Neural progenitor cell (in vitro differentiated cells): Measurements from ENCODE around the gene DAPK2. TPM values are rescaled to one million over a fixed set of nuclear protein-coding genes. Genes with fewer than 3 reads are reported as not detected.

Experiments used
- DNase-seq: peaks from one replicate; pipeline ENCODE4 v3.0.0-alpha.2; 2016; ENCODE audit warnings: low spot score
- H2AFZ ChIP-seq: fragments of 200-600 bp; sonication (generic); replicated peaks from 2 replicates; pipeline ENCODE4 v1.6.1; 2016; ENCODE audit warnings: antibody characterized with exemption
- H3F3A ChIP-seq: fragments of 200-600 bp; sonication (generic); 2 replicates; pipeline ENCODE4 v1.6.1; 2016; ENCODE audit warnings: antibody characterized with exemption, low read depth
- H3K27ac ChIP-seq: fragments of 200-600 bp; sonication (generic); 2 replicates; pipeline ENCODE4 v1.5.1; 2016; ENCODE audit warnings: mild to moderate bottlenecking
- H3K27me3 ChIP-seq: fragments of 200-600 bp; sonication (generic); 2 replicates; pipeline ENCODE4 v1.6.1; 2016; ENCODE audit warnings: mild to moderate bottlenecking, moderate library complexity
- H3K36me3 ChIP-seq: fragments of 200-600 bp; sonication (generic); 2 replicates; pipeline ENCODE4 v1.5.1; 2016
- H3K4me1 ChIP-seq: fragments of 200-600 bp; sonication (generic); 2 replicates; pipeline ENCODE4 v1.6.1; 2016; ENCODE audit warnings: mixed run types
- H3K4me2 ChIP-seq: fragments of 200-600 bp; sonication (generic); 2 replicates; pipeline ENCODE4 v1.6.1; 2016
- H3K4me3 ChIP-seq: fragments of 200-600 bp; sonication (generic); 2 replicates; pipeline ENCODE4 v1.5.1; 2016
- H3K79me2 ChIP-seq: fragments of 200-600 bp; sonication (generic); 2 replicates; pipeline ENCODE4 v1.6.1; 2016; ENCODE audit warnings: low read depth
- H3K9ac ChIP-seq: fragments of 200-600 bp; sonication (generic); 2 replicates; pipeline ENCODE4 v1.6.1; 2016
- H3K9me3 ChIP-seq: fragments of 200-600 bp; sonication (generic); 2 replicates; pipeline ENCODE4 v1.5.1; 2016; ENCODE audit warnings: low read depth
- H4K20me1 ChIP-seq: fragments of 200-600 bp; sonication (generic); 2 replicates; pipeline ENCODE4 v1.6.1; 2016; ENCODE audit warnings: low read depth
- H3K27ac Mint-ChIP-seq: 3 replicates; pipeline ENCODE4 v1.8.0; 2021; ENCODE audit warnings: mixed read lengths
- H3K27me3 Mint-ChIP-seq: 2 replicates; pipeline ENCODE4 v1.8.0; 2022; ENCODE audit warnings: low read depth, mild to moderate bottlenecking, inconsistent platforms, moderate library complexity, mixed read lengths; ENCODE audit not compliant: insufficient read depth
- H3K36me3 Mint-ChIP-seq: 3 replicates; pipeline ENCODE4 v1.8.0; 2021; ENCODE audit warnings: mixed read lengths
- H3K4me1 Mint-ChIP-seq: 3 replicates; pipeline ENCODE4 v1.8.0; 2021; ENCODE audit warnings: mixed read lengths
- H3K4me3 Mint-ChIP-seq: 3 replicates; pipeline ENCODE4 v1.8.0; 2021; ENCODE audit warnings: mild to moderate bottlenecking, moderate library complexity, mixed read lengths
- H3K9me3 Mint-ChIP-seq: 3 replicates; pipeline ENCODE4 v1.8.0; 2020; ENCODE audit warnings: mixed read lengths
- CTCF ChIP-seq: fragments of 200-600 bp; sonication (generic); IDR thresholded peaks from 2 replicates; pipeline ENCODE4 v1.5.1; 2017; ENCODE audit warnings: antibody characterized with exemption, mild to moderate bottlenecking
- EZH2 ChIP-seq: fragments of 200-600 bp; sonication (generic); IDR thresholded peaks from 2 replicates; pipeline ENCODE4 v1.6.1; 2017; ENCODE audit warnings: antibody characterized with exemption, mild to moderate bottlenecking, moderate library complexity
- EZH2phosphoT487 ChIP-seq: fragments of 200-600 bp; sonication (generic); IDR thresholded peaks from 2 replicates; pipeline ENCODE4 v1.6.1; 2017; ENCODE audit warnings: antibody characterized with exemption
- total RNA-seq: library from RNA; depleted of rRNA; stranded (reverse); fragments of >200 nt; gene quantifications from 2 replicates; pipeline ENCODE4 v1.2.3, GENCODE V29; 2015; ENCODE audit warnings: low replicate concordance

The DAPK2 gene
- total RNA-seq, 1 donor from 2014 or later: 5.4 TPM

DNA sequence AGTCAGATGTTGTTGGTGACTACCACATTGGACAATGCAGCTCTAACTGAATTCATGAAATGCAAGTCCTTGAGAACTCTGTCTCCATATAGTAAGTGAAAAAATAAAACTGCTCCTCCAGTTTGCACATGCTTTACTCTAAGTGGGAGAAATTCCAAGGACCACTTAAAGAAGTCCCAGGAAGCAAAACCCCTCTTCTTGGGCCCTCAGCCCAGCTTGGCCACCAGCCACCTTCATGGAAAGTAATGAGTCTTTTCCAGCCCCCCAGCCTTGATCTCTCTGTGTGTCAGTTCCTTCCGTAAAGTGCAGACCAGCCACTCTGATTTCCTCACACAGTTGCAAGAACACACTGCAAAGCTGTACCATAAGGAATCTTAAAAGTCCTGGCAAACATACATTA, 34.5 kb downstream of the DAPK2 start:
- Mint-ChIP-seq H3K27ac (no peak overlapping the region), H3K36me3 (no peaks in the 10 kb centered on the region)

GRCh38 chr15:64010719-64011118, 35.6 kb downstream of the DAPK2 start:
- no peaks in the 10 kb centered on the region for H3K9me3 Mint-ChIP-seq
- TF ChIP-seq EZH2: no peak
- TF ChIP-seq CTCF: no peak
- no peak for TF ChIP-seq EZH2phosphoT487
- no peaks in the 10 kb centered on the region for H3K36me3 ChIP-seq
- DNase-seq: no peak
- H3K9ac ChIP-seq: no peak overlapping the region
- no peaks in the 10 kb centered on the region for H3K36me3 Mint-ChIP-seq
- H3K27me3 Mint-ChIP-seq: peaks cover 3% of the 10 kb centered on the region
- no peak overlapping the region for H3K4me3 ChIP-seq
- no peak overlapping the region for H2AFZ ChIP-seq
- H3K79me2 ChIP-seq: no peaks in the 10 kb centered on the region
- no peak overlapping the region for H3K27ac ChIP-seq
- H3K27ac Mint-ChIP-seq: no peak overlapping the region
- H3K4me3 Mint-ChIP-seq: no peak overlapping the region
- H3K27me3 ChIP-seq: no peaks in the 10 kb centered on the region
- no peak overlapping the region for H3K4me2 ChIP-seq
- peaks cover 26% of the 10 kb centered on the region for H3K4me1 ChIP-seq
- no peaks in the 10 kb centered on the region for H4K20me1 ChIP-seq
- H3F3A ChIP-seq: peaks cover 6% of the 10 kb centered on the region
- no peaks in the 10 kb centered on the region for H3K9me3 ChIP-seq
- H3K4me1 Mint-ChIP-seq: peaks cover 20% of the 10 kb centered on the region

More for the DNA sequence above, 34.5 kb downstream of the DAPK2 start:
- H3K9ac ChIP-seq: no peak overlapping the region
- no peak overlapping the region for H2AFZ ChIP-seq
- no peak overlapping the region for H3K4me3 ChIP-seq
- no peak overlapping the region for H3K4me2 ChIP-seq
- no peaks in the 10 kb centered on the region for H4K20me1 ChIP-seq
- no peak for DNase-seq
- H3F3A ChIP-seq: peaks cover 6% of the 10 kb centered on the region
- H3K27me3 Mint-ChIP-seq: no peaks in the 10 kb centered on the region
- no peaks in the 10 kb centered on the region for H3K79me2 ChIP-seq
- TF ChIP-seq EZH2phosphoT487 (no peak), EZH2 (no peak), CTCF (no peak)
- H3K4me1 ChIP-seq: peaks cover 26% of the 10 kb centered on the region
- H3K36me3 ChIP-seq: no peaks in the 10 kb centered on the region
- no peak overlapping the region for H3K27ac ChIP-seq
- no peaks in the 10 kb centered on the region for H3K27me3 ChIP-seq
- H3K9me3 ChIP-seq: no peaks in the 10 kb centered on the region
- H3K9me3 Mint-ChIP-seq: no peaks in the 10 kb centered on the region
- peaks cover 20% of the 10 kb centered on the region for H3K4me1 Mint-ChIP-seq
- H3K4me3 Mint-ChIP-seq: no peak overlapping the region

DNA sequence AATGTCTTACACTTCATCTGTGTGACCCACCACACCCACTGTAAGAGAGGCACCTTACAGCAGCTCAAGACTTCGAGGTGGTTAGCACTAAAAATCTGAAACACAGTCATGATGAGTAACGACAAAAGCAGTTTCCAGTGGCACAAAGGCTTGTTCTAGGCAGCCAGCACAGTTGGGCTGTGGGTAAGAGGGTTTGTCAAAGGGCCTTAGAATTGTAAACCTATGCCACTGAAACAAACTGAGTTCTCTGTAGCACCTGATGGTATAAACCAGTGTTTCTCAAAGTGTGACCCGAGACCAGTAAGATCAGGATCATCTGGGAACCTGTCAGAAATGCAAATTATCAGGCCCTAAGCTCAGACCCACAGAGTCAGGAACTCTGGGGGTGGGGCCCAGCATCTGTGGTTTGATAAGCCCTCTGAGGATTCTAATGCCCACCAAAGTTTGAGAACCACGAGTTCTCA, 36.5 kb downstream of the DAPK2 start:
- Histone ChIP-seq H3K27ac (no peak overlapping the region), H3K9me3 (no peaks in the 10 kb centered on the region), H3K4me1 (peaks cover 26% of the 10 kb centered on the region), H3K4me3 (no peak overlapping the region), H3K27me3 (no peaks in the 10 kb centered on the region), H4K20me1 (no peaks in the 10 kb centered on the region), H3F3A (peaks cover 6% of the 10 kb centered on the region), H3K79me2 (no peaks in the 10 kb centered on the region), H3K36me3 (no peaks in the 10 kb centered on the region), H3K4me2 (no peak overlapping the region), H3K9ac (no peak overlapping the region), H2AFZ (no peak overlapping the region)
- no peaks in the 10 kb centered on the region for H3K36me3 Mint-ChIP-seq
- no peak overlapping the region for H3K27ac Mint-ChIP-seq
- DNase-seq: no peak
- H3K9me3 Mint-ChIP-seq: no peaks in the 10 kb centered on the region
- H3K4me3 Mint-ChIP-seq: no peak overlapping the region
- TF ChIP-seq CTCF: no peak
- no peak for TF ChIP-seq EZH2phosphoT487
- no peak for TF ChIP-seq EZH2
- peaks cover 3% of the 10 kb centered on the region for H3K27me3 Mint-ChIP-seq
- peaks cover 20% of the 10 kb centered on the region for H3K4me1 Mint-ChIP-seq
